ENCODE results near the gene DCTD.

- TF ChIP-seq CTCF (IDR thresholded peaks at IDR 0.05; ENCODE audit: insufficient read depth, low read length, poor library complexity, severe bottlenecking) (no peak), EZH2phosphoT487 (conservative IDR thresholded peaks at IDR 0.05; ENCODE audit: low read length) (no peak)
Measured at GRCh38 chr4:182928061-182928460, 10.9 kb upstream of the DCTD start.

All from SU-DHL-6 (cell line).